Osteocyte (in vitro differentiated cells): ENCODE measurements around the gene KDM5C. TPM values are rescaled to one million over a fixed set of nuclear protein-coding genes. Genes with fewer than 3 reads are reported as not detected.

Source experiments
- DNase-seq: peaks from one replicate; pipeline ENCODE4 v3.0.0; 2021; ENCODE audit warnings: mixed read lengths; ENCODE audit not compliant: unreplicated experiment; ENCODE audit errors: extremely low spot score
- H3K27ac Mint-ChIP-seq: one replicate; pipeline ENCODE4 v1.8.0; 2021; ENCODE audit warnings: mild to moderate bottlenecking, mixed read lengths; ENCODE audit not compliant: unreplicated experiment
- H3K27me3 Mint-ChIP-seq: one replicate; pipeline ENCODE4 v1.8.0; 2021; ENCODE audit warnings: mixed read lengths; ENCODE audit not compliant: unreplicated experiment
- H3K36me3 Mint-ChIP-seq: one replicate; pipeline ENCODE4 v1.8.0; 2021; ENCODE audit warnings: mixed read lengths; ENCODE audit not compliant: unreplicated experiment
- H3K4me1 Mint-ChIP-seq: one replicate; pipeline ENCODE4 v1.8.0; 2021; ENCODE audit warnings: mixed read lengths; ENCODE audit not compliant: unreplicated experiment
- H3K4me3 Mint-ChIP-seq: one replicate; pipeline ENCODE4 v1.8.0; 2021; ENCODE audit warnings: mild to moderate bottlenecking, moderate library complexity, mixed read lengths; ENCODE audit not compliant: unreplicated experiment
- H3K9me3 Mint-ChIP-seq: one replicate; pipeline ENCODE4 v1.8.0; 2021; ENCODE audit warnings: mixed read lengths; ENCODE audit not compliant: unreplicated experiment
- long read RNA-seq: library from polyadenylated mRNA; unstranded; transcript quantifications from one replicate; pipeline ENCODE4 v2.0.0, GENCODE V29; 2021
- total RNA-seq: library from RNA; stranded (reverse); gene quantifications from 2 replicates; pipeline ENCODE4 v1.2.1, GENCODE V29; 2021
- TF ChIP-seq, protein P1 (sequence below): fragments of 200-600 bp; sonication (generic); IDR thresholded peaks from 2 replicates; pipeline ENCODE4 v1.5.0; 2021; ENCODE audit warnings: antibody characterized with exemption, mild to moderate bottlenecking, moderate library complexity

KDM5C gene
- 87.9 and 88.9 TPM in 2 replicates for total RNA-seq
- long read RNA-seq, partial matches to known transcripts: 5 of 7 reads
- long read RNA-seq, other reads (novel, unspliced or antisense): 2 of 7 reads

DNA sequence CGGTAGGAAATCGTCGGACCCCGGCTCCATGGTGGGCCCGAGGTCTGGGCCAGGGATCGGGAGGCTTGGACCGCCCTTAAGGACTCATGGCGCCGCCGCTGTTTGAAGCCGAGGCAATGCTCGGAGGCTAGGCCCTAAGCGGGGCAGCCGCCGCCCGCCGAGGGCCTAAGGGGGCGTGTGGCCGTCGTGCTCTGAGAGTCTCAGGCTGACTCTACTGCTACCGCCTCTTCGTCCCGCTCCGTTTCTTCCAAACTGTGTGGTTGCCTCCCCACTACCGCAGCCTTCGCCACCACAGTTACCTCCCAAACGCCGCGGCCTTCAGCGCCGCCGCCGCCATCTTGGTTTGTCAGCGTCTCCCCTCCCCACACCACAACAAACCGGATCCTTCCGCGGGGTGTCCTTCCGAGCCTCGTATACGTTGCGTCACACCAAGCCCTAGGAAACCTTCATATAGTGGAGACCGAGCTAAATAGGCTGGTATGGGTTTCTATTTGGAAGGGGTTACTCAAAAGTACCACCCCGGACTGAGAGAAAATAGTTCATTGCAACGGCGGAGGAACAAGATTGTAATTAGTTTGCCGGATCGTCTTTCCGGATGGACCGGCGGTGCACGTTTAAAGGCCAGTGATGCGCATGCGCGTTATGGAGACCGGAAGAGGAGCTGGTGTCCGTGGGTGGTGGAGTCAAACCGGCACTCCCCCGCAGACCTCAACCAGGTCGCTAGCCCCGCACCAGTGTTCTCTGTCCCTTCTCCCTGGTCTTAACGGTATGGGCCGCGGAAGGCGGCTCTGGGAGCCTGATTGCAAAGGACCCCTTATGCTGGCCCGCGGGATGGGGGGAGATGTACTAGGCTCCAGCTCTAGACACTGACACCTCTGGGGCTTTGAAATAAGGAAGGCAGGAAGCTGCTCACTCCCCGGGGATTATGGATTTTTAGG lies at the start of gene KDM5C:
Gene KDM5C (minus strand): TSS at position 348 of the 938 bp plus-strand sequence. CDS start 318 bp downstream, at position 30.
- Mint-ChIP-seq H3K36me3 (no peaks in the 10 kb centered on the region), H3K27me3 (no peaks in the 10 kb centered on the region), H3K9me3 (no peaks in the 10 kb centered on the region), H3K4me3 (peak within 1 kb of the TSS; percentile 88), H3K4me1 (peaks cover 27% of the 10 kb centered on the region), H3K27ac (peak within 1 kb of the TSS; percentile 98)
- TF ChIP-seq, protein P1, sequence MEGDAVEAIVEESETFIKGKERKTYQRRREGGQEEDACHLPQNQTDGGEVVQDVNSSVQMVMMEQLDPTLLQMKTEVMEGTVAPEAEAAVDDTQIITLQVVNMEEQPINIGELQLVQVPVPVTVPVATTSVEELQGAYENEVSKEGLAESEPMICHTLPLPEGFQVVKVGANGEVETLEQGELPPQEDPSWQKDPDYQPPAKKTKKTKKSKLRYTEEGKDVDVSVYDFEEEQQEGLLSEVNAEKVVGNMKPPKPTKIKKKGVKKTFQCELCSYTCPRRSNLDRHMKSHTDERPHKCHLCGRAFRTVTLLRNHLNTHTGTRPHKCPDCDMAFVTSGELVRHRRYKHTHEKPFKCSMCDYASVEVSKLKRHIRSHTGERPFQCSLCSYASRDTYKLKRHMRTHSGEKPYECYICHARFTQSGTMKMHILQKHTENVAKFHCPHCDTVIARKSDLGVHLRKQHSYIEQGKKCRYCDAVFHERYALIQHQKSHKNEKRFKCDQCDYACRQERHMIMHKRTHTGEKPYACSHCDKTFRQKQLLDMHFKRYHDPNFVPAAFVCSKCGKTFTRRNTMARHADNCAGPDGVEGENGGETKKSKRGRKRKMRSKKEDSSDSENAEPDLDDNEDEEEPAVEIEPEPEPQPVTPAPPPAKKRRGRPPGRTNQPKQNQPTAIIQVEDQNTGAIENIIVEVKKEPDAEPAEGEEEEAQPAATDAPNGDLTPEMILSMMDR: no peak
- DNase-seq: peak; percentile 94

DNA sequence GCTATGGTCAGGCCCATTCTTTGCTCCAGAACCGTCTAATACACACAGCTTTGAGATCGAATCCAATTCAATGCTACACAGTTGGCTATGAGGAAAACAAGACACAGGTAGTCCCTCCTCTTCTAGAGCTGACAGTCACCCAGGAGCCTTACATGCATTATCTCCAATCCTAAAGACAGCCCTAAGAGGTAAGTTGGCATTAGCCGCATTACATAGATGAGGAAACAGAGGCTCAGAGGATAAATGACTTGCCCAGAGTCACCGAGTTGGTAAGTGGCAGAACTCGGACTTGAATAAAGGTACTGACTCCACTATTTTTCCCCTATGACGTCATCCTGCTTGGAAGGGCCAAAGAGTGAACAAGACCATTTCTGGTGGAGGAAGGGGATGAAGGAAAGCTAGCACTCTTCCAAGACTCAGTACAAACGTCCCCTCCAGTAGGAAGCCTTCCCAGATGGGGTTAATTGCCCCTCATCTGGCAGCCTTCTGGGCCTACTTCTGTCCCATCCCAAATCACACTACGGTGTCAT lies 47.9 kb upstream of the KDM5C start:
- Mint-ChIP-seq H3K9me3 (peaks cover 3% of the 10 kb centered on the region), H3K27me3 (no peaks in the 10 kb centered on the region), H3K36me3 (no peaks in the 10 kb centered on the region), H3K4me3 (no peak overlapping the region), H3K4me1 (no peaks in the 10 kb centered on the region), H3K27ac (no peak overlapping the region)
- DNase-seq: no peak
- TF ChIP-seq, protein P1: no peak

DNA sequence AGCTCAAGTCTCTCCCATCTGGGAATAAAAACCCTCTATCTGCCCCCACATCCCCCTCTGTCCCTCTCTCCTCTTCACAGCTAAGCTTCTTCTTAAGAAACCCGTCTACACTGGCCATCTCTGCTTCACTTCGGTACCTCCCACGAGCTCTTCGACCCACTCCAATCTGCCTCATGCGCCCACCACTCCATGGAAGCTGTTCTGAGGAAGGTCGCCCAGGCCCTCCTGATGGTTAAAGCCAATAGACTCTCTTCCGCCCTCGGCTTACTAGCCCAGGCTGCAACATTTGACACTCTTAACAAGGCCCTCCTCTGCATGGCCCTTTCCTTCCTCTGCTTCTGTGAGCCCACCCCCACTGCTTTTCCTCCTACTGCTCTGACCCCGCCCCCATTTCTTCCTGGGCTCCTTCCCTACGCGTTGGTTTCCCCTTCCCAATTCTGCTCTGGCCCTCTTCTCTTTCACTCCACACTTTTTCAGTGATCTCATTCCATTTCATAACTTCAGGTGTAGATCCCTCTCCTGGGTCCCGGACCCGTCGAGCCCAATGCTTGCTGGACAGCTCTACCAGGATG lies 44.6 kb upstream of the KDM5C start:
- H3K4me1 Mint-ChIP-seq: peaks cover 19% of the 10 kb centered on the region
- no peak for DNase-seq

DNA sequence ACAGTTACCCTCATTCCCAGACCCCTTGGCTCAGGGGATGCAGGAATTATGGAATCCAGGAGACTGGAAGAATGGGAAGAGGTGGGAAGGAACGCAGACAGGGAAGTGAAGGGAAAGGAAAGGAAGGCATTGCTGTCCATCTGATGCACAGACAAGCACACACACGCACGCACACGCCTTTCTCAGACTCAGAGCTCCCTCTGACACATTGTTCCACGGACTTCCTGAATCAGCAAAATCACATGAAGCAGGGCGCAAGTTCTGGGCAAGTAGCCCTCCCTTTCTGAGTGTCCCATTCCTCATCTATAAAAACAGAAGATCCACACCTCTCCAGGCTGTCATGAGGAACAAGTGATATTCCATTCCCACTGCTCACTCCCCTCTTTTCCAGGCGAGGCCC lies 43.2 kb upstream of the KDM5C start:
- Mint-ChIP-seq H3K36me3 (peaks cover 3% of the 10 kb centered on the region), H3K4me1 (peaks cover 27% of the 10 kb centered on the region)
- no peak for DNase-seq

More for the DNA sequence above, 44.6 kb upstream of the KDM5C start:
- Mint-ChIP-seq H3K9me3 (no peaks in the 10 kb centered on the region), H3K27me3 (no peaks in the 10 kb centered on the region), H3K36me3 (peaks cover 2% of the 10 kb centered on the region), H3K4me3 (no peak overlapping the region), H3K27ac (no peak overlapping the region)
- TF ChIP-seq, protein P1: no peak

More for the DNA sequence above, 43.2 kb upstream of the KDM5C start:
- TF ChIP-seq, protein P1: no peak
- no peak overlapping the region for H3K4me3 Mint-ChIP-seq
- no peaks in the 10 kb centered on the region for H3K9me3 Mint-ChIP-seq
- no peak overlapping the region for H3K27ac Mint-ChIP-seq
- H3K27me3 Mint-ChIP-seq: no peaks in the 10 kb centered on the region
